CD14-positive monocyte (primary cell): ENCODE data around the gene MDGA2. TPM values are rescaled to one million over a fixed set of nuclear protein-coding genes. Genes with fewer than 3 reads are reported as not detected.

Source experiments
- DNase-seq, 3 donors: peaks; one replicate each; pipeline ENCODE4 v3.0.0-alpha.2; 2011 to 2022
- H2AFZ ChIP-seq: 2 replicates; pipeline ENCODE4 v1.6.0; 2012; ENCODE audit warnings: mild to moderate bottlenecking, low read depth, low read length, inconsistent platforms; ENCODE audit not compliant: insufficient read depth, poor library complexity, severe bottlenecking
- H3K27ac ChIP-seq, 2 donors: 1 replicate in 1 of 2; 2 replicates in 1 of 2; pipeline ENCODE4 v1.5.1; 2012 to 2013; ENCODE audit warnings: low read length in 2 of 2, control low read depth in 1 of 2, inconsistent platforms in 1 of 2, low read depth in 1 of 2, mild to moderate bottlenecking in 1 of 2
- H3K27me3 ChIP-seq, 2 donors: one replicate each; pipeline versions ENCODE4 v1.6.0 to v1.6.1; 2011 to 2013; ENCODE audit warnings: low read length in 2 of 2; ENCODE audit not compliant: control insufficient read depth in 2 of 2, insufficient read depth in 2 of 2
- H3K36me3 ChIP-seq, 2 donors: replicated peaks in 1 of 2; 1 replicate in 1 of 2; 2 replicates in 1 of 2; pipeline versions ENCODE4 v1.5.1 to v1.6.1; 2012 to 2013; ENCODE audit warnings: low read length in 2 of 2, control low read depth in 1 of 2, inconsistent platforms in 1 of 2, mild to moderate bottlenecking in 1 of 2; ENCODE audit not compliant: insufficient read depth in 2 of 2, control insufficient read depth in 1 of 2
- H3K4me1 ChIP-seq, 2 donors: 1 replicate in 1 of 2; 2 replicates in 1 of 2; pipeline versions ENCODE4 v1.5.1 to v1.6.1; 2012 to 2013; ENCODE audit warnings: low read length in 2 of 2, control low read depth in 1 of 2, inconsistent platforms in 1 of 2, mild to moderate bottlenecking in 1 of 2, moderate library complexity in 1 of 2; ENCODE audit not compliant: insufficient read depth in 2 of 2, control insufficient read depth in 1 of 2
- H3K4me2 ChIP-seq: replicated peaks from 2 replicates; pipeline ENCODE3; 2012; ENCODE audit warnings: low read length, moderate library complexity, mild to moderate bottlenecking; ENCODE audit not compliant: poor library complexity, severe bottlenecking; ENCODE audit errors: extremely low read depth
- H3K4me3 ChIP-seq, 3 experiments: fragments of 200-600 bp in 1 of 3; sonication (generic) in 1 of 3; replicated peaks in 1 of 3; 1 replicate in 2 of 3; 2 replicates in 1 of 3; pipeline ENCODE4 v1.5.1; 2011 to 2013; ENCODE audit warnings: low read length in 3 of 3, mild to moderate bottlenecking in 3 of 3, control low read depth in 2 of 3, low read depth in 2 of 3, inconsistent platforms in 1 of 3, moderate library complexity in 1 of 3
- H3K79me2 ChIP-seq: 2 replicates; pipeline ENCODE4 v1.6.0; 2012; ENCODE audit warnings: mild to moderate bottlenecking, control low read depth, inconsistent platforms, low read length, moderate library complexity; ENCODE audit not compliant: insufficient read depth
- H3K9ac ChIP-seq: 2 replicates; pipeline ENCODE4 v1.6.0; 2017; ENCODE audit warnings: low read length, mild to moderate bottlenecking; ENCODE audit not compliant: insufficient read depth, poor library complexity, severe bottlenecking
- H3K9me3 ChIP-seq, 2 donors: replicated peaks in 1 of 2; 1 replicate in 1 of 2; 2 replicates in 1 of 2; pipeline versions ENCODE4 v1.5.1 to v1.6.1; 2012 to 2013; ENCODE audit warnings: low read length in 2 of 2, control low read depth in 1 of 2; ENCODE audit not compliant: control insufficient read depth in 1 of 2, insufficient read depth in 1 of 2
- H4K20me1 ChIP-seq: 2 replicates; pipeline ENCODE4 v1.6.0; 2012; ENCODE audit warnings: mild to moderate bottlenecking, low read length, control low read depth, moderate library complexity; ENCODE audit not compliant: insufficient read depth
- H3K27ac Mint-ChIP-seq, 7 donors: one replicate each; pipeline ENCODE4 v1.8.0; 2020; ENCODE audit warnings: mild to moderate bottlenecking in 7 of 7, mixed read lengths in 7 of 7, moderate library complexity in 6 of 7, inconsistent platforms in 2 of 7
- H3K27me3 Mint-ChIP-seq, 3 donors: one replicate each; pipeline ENCODE4 v1.8.0; 2021 to 2022; ENCODE audit warnings: low read depth in 3 of 3, mild to moderate bottlenecking in 3 of 3, mixed read lengths in 3 of 3, moderate library complexity in 3 of 3, inconsistent platforms in 1 of 3
- H3K36me3 Mint-ChIP-seq, 2 donors: one replicate each; pipeline ENCODE4 v1.8.0; 2020; ENCODE audit warnings: mixed read lengths in 2 of 2, inconsistent platforms in 1 of 2, mild to moderate bottlenecking in 1 of 2
- H3K4me1 Mint-ChIP-seq: one replicate; pipeline ENCODE4 v1.8.0; 2020; ENCODE audit warnings: mild to moderate bottlenecking, mixed read lengths
- H3K4me3 Mint-ChIP-seq, 2 donors: one replicate each; pipeline ENCODE4 v1.8.0; 2020; ENCODE audit warnings: mild to moderate bottlenecking in 2 of 2, mixed read lengths in 2 of 2, moderate library complexity in 1 of 2
- H3K9me3 Mint-ChIP-seq, 7 donors: one replicate each; pipeline ENCODE4 v1.8.0; 2020 to 2022; ENCODE audit warnings: mixed read lengths in 7 of 7, mild to moderate bottlenecking in 6 of 7, moderate library complexity in 6 of 7, inconsistent platforms in 2 of 7
- WGBS: methylation state at CpG from one replicate; pipeline ENCODE4 v1.1.5; 2013; ENCODE audit warnings: missing lambda C conversion rate; ENCODE audit not compliant: insufficient coverage; 5-methylcytosine and 5-hydroxymethylcytosine counted together
- intact Hi-C, 2 donors: fragments of 100-400 bp; cut with micrococcal nuclease; formaldehyde crosslinking; loops; one replicate each; pipeline versions ENCODE4 v1.15.0 to v1.15.1; 2023
- polyA plus RNA-seq, 3 donors: library from polyadenylated mRNA; depleted of rRNA in 1 of 3; unstranded in 2 of 3; stranded (reverse) in 1 of 3; fragments of 300-500 nt in 2 of 3; fragments of >200 nt in 1 of 3; fragmentation: Illumina TruSeq in 2 of 3; gene quantifications; 1 replicate in 2 of 3; 2 replicates in 1 of 3; pipeline ENCODE4 v1.2.3, GENCODE V29; 2012 to 2021
- TF ChIP-seq, protein P1 (sequence below): fragments of 200-600 bp; IDR thresholded peaks from one replicate; pipeline ENCODE4 v1.8.0; 2022; ENCODE audit warnings: antibody characterized with exemption, mild to moderate bottlenecking

MDGA2 gene
- polyA plus RNA-seq, 3 donors = not detected

DNA sequence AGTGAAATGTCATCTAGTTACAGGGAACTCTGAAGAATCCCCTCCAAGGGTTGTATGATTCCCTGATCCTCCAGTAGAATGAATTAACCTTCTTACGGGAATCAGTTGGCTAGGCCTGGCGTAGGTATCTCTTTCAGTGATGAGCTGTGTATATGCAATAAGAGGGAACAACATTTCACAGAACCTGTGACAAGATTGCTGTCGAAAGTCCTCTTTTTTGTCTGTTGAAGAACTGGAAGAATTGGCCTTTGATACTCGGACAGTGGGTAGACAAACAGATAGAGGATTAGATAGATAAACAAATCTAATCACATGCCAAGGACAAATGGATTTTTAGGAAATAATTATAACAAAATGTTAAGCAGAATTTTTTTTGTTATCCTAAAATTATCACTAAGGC is 184.6 kb downstream of the MDGA2 start:
- no peak overlapping the region for H2AFZ ChIP-seq
- 88% methylated on average over 2 of the region's 4 CpGs for WGBS
- intact Hi-C loops = no loop called here
- no peaks in the 10 kb centered on the region for H3K27me3 ChIP-seq
- H3K9me3 ChIP-seq = peaks cover 0 to 6% of the 10 kb centered on the region in 2 donors
- Mint-ChIP-seq H3K4me3 (no peak overlapping the region), H3K36me3 (no peaks in the 10 kb centered on the region), H3K4me1 (no peaks in the 10 kb centered on the region), H3K27ac (no peak overlapping the region), H3K9me3 (peaks cover 0 to 9% (median under 1%) of the 10 kb centered on the region in 7 donors), H3K27me3 (no peaks in the 10 kb centered on the region)
- no peaks in the 10 kb centered on the region for H4K20me1 ChIP-seq
- no peak overlapping the region for H3K27ac ChIP-seq
- H3K4me1 ChIP-seq = no peaks in the 10 kb centered on the region
- H3K4me2 ChIP-seq = no peak overlapping the region
- no peaks in the 10 kb centered on the region for H3K79me2 ChIP-seq
- H3K36me3 ChIP-seq = no peaks in the 10 kb centered on the region
- H3K9ac ChIP-seq = no peak overlapping the region
- TF ChIP-seq, protein P1, sequence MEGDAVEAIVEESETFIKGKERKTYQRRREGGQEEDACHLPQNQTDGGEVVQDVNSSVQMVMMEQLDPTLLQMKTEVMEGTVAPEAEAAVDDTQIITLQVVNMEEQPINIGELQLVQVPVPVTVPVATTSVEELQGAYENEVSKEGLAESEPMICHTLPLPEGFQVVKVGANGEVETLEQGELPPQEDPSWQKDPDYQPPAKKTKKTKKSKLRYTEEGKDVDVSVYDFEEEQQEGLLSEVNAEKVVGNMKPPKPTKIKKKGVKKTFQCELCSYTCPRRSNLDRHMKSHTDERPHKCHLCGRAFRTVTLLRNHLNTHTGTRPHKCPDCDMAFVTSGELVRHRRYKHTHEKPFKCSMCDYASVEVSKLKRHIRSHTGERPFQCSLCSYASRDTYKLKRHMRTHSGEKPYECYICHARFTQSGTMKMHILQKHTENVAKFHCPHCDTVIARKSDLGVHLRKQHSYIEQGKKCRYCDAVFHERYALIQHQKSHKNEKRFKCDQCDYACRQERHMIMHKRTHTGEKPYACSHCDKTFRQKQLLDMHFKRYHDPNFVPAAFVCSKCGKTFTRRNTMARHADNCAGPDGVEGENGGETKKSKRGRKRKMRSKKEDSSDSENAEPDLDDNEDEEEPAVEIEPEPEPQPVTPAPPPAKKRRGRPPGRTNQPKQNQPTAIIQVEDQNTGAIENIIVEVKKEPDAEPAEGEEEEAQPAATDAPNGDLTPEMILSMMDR = no peak
- no peak for DNase-seq
- no peak overlapping the region for H3K4me3 ChIP-seq

DNA sequence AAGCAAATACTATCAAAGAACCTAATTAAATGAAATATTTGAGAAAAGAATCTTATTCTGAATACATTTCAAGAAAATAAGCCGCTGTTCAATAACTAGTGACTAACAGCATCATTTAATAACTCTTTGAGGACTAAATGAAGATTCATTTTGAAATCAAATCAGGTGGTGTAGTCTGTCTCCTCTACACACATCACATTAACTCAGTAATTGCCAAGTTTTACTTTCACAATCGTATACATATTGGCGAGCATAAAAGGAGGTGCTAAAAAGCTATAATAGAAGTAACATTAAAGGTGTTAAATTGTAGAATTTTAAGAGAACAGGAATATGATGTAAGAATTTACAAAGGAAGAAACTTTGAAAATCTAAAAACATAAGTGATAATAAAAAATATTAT is 185.1 kb downstream of the MDGA2 start:
- intact Hi-C loops = no loop called here
- peaks cover 0 to 13% (median 3%) of the 10 kb centered on the region in 7 donors for H3K9me3 Mint-ChIP-seq
- no peaks in the 10 kb centered on the region for H3K4me1 Mint-ChIP-seq
- Histone ChIP-seq H3K79me2 (no peaks in the 10 kb centered on the region), H3K9me3 (peaks cover 0 to 6% of the 10 kb centered on the region in 2 donors), H2AFZ (no peak overlapping the region), H3K36me3 (no peaks in the 10 kb centered on the region), H3K27me3 (no peaks in the 10 kb centered on the region), H3K9ac (no peak overlapping the region), H3K4me2 (no peak overlapping the region), H3K27ac (no peak overlapping the region), H4K20me1 (no peaks in the 10 kb centered on the region), H3K4me3 (no peak overlapping the region), H3K4me1 (no peaks in the 10 kb centered on the region)
- H3K27me3 Mint-ChIP-seq = no peaks in the 10 kb centered on the region
- TF ChIP-seq, protein P1 = no peak
- no peak for DNase-seq
- H3K27ac Mint-ChIP-seq = no peak overlapping the region
- no peak overlapping the region for H3K4me3 Mint-ChIP-seq
- WGBS = no CpG with 5 or more reads among the region's 3 CpGs
- H3K36me3 Mint-ChIP-seq = no peaks in the 10 kb centered on the region
